ENCODE results near the gene LRP3. TPM values are rescaled to one million over a fixed set of nuclear protein-coding genes. Genes with fewer than 3 reads are reported as not detected.

Gene LRP3
- total and polyA plus RNA-seq, 2 donors (not counting 1 experiment from before 2014, with no cell fraction given) = 4.0 to 24.4 TPM

GRCh38 chr19:33246709-33247440 lies 52.7 kb downstream of the LRP3 start:
- Histone ChIP-seq H3K36me3 (ENCODE audit: control insufficient read depth, insufficient read depth, low read length) (no peaks in the 10 kb centered on the region), H3K4me2 (ENCODE audit: extremely low read depth, insufficient read depth, low read length) (no peak overlapping the region), H3K9me3 (ENCODE audit: control insufficient read depth, insufficient read depth, low read depth, low read length) (no peaks in the 10 kb centered on the region), H4K20me1 (ENCODE audit: control insufficient read depth, extremely low read depth, insufficient read depth, low read length) (no peaks in the 10 kb centered on the region), H2AFZ (ENCODE audit: low read length) (no peak overlapping the region), H3K9ac (ENCODE audit: insufficient read depth, low read length) (no peak overlapping the region), H3K27ac (ENCODE audit: insufficient read depth, low read length) (no peak overlapping the region), H3K79me2 (ENCODE audit: control insufficient read depth, insufficient read depth, low read length) (no peaks in the 10 kb centered on the region), H3K4me1 (ENCODE audit: control insufficient read depth, extremely low read depth, insufficient read depth, low read length) (no peaks in the 10 kb centered on the region), H3K27me3 (ENCODE audit: control insufficient read depth, insufficient read depth, low read length) (no peaks in the 10 kb centered on the region), H3K4me3 (replicated peaks in 1 of 4; ENCODE audit: control extremely low read depth in 1 of 4, insufficient read depth in 1 of 4, low read depth in 3 of 4, low read length in 4 of 4) (no peak overlapping the region)
- no peak for DNase-seq (ENCODE audit: low read depth in 2 of 2)
- no peak for TF ChIP-seq CTCF (conservative IDR thresholded peaks at IDR 0.05 in 1 of 2, IDR thresholded peaks at IDR 0.05 in 1 of 2; ENCODE audit: low read depth in 1 of 2, low read length in 2 of 2)
- TF ChIP-seq EZH2 (IDR thresholded peaks at IDR 0.05; ENCODE audit: low read length, missing control alignments) = no peak

- no peaks in the 10 kb centered on the region for H3K9me3 ChIP-seq (ENCODE audit: control insufficient read depth, insufficient read depth, low read depth, low read length)
- H3K4me1 ChIP-seq (ENCODE audit: control insufficient read depth, extremely low read depth, insufficient read depth, low read length) = no peaks in the 10 kb centered on the region
- H3K27ac ChIP-seq (ENCODE audit: insufficient read depth, low read length) = no peak overlapping the region
- no peak for TF ChIP-seq EZH2 (IDR thresholded peaks at IDR 0.05; ENCODE audit: low read length, missing control alignments)
- TF ChIP-seq CTCF (conservative IDR thresholded peaks at IDR 0.05 in 1 of 2, IDR thresholded peaks at IDR 0.05 in 1 of 2; ENCODE audit: low read depth in 1 of 2, low read length in 2 of 2) = no peak
- no peak overlapping the region for H3K9ac ChIP-seq (ENCODE audit: insufficient read depth, low read length)
- no peak overlapping the region for H3K4me2 ChIP-seq (ENCODE audit: extremely low read depth, insufficient read depth, low read length)
- H4K20me1 ChIP-seq (ENCODE audit: control insufficient read depth, extremely low read depth, insufficient read depth, low read length) = no peaks in the 10 kb centered on the region
- no peak overlapping the region for H3K4me3 ChIP-seq (replicated peaks in 1 of 4; ENCODE audit: control extremely low read depth in 1 of 4, insufficient read depth in 1 of 4, low read depth in 3 of 4, low read length in 4 of 4)
- no peak for DNase-seq (ENCODE audit: low read depth in 2 of 2)
- H3K79me2 ChIP-seq (ENCODE audit: control insufficient read depth, insufficient read depth, low read length) = no peaks in the 10 kb centered on the region
- no peak overlapping the region for H2AFZ ChIP-seq (ENCODE audit: low read length)
- H3K27me3 ChIP-seq (ENCODE audit: control insufficient read depth, insufficient read depth, low read length) = no peaks in the 10 kb centered on the region
- no peaks in the 10 kb centered on the region for H3K36me3 ChIP-seq (ENCODE audit: control insufficient read depth, insufficient read depth, low read length)
Measured at GRCh38 chr19:33247441-33247819, 53.3 kb downstream of the LRP3 start.

DNA sequence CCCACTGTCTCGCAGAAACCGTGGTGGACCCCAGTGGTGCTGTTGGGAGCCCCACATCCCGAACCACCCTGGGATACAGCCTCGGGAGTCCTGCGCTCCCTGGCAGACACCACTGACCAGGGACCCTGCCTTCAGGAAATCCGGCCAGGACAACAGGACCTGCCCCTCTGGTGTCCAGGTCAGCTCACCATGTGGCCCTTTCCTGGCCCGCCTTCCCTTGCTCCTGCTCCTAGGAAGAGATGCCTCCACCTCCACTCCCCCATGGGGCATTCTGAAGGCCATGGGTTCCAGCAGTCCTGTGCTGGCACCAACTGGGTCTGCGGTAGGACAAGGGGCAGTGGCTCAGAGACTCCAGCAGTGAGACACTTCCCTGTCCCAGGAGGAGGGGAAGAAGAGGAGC lies 54.0 kb downstream of the LRP3 start:
- H3K4me1 ChIP-seq (ENCODE audit: control insufficient read depth, extremely low read depth, insufficient read depth, low read length) = no peaks in the 10 kb centered on the region
- no peak for DNase-seq (ENCODE audit: low read depth in 2 of 2)
- no peaks in the 10 kb centered on the region for H3K36me3 ChIP-seq (ENCODE audit: control insufficient read depth, insufficient read depth, low read length)
- H3K9ac ChIP-seq (ENCODE audit: insufficient read depth, low read length) = no peak overlapping the region
- H2AFZ ChIP-seq (ENCODE audit: low read length) = no peak overlapping the region
- H3K4me2 ChIP-seq (ENCODE audit: extremely low read depth, insufficient read depth, low read length) = no peak overlapping the region
- H3K79me2 ChIP-seq (ENCODE audit: control insufficient read depth, insufficient read depth, low read length) = no peaks in the 10 kb centered on the region
- no peak overlapping the region for H3K4me3 ChIP-seq (replicated peaks in 1 of 4; ENCODE audit: control extremely low read depth in 1 of 4, insufficient read depth in 1 of 4, low read depth in 3 of 4, low read length in 4 of 4)
- no peaks in the 10 kb centered on the region for H3K27me3 ChIP-seq (ENCODE audit: control insufficient read depth, insufficient read depth, low read length)
- TF ChIP-seq EZH2 (IDR thresholded peaks at IDR 0.05; ENCODE audit: low read length, missing control alignments) (no peak), CTCF (conservative IDR thresholded peaks at IDR 0.05 in 1 of 2, IDR thresholded peaks at IDR 0.05 in 1 of 2; ENCODE audit: low read depth in 1 of 2, low read length in 2 of 2) (no peak)
- H3K27ac ChIP-seq (ENCODE audit: insufficient read depth, low read length) = no peak overlapping the region
- no peaks in the 10 kb centered on the region for H3K9me3 ChIP-seq (ENCODE audit: control insufficient read depth, insufficient read depth, low read depth, low read length)
- no peaks in the 10 kb centered on the region for H4K20me1 ChIP-seq (ENCODE audit: control insufficient read depth, extremely low read depth, insufficient read depth, low read length)

Measured in fibroblast of lung (primary cell).